ENCODE data around the gene PTGDS.

The PTGDS gene

GRCh38 chr9:136977649-136978072 is 357 bp downstream of the PTGDS start:
- DNase-seq (ENCODE audit: low read depth): no peak
- peak overlapping the region; percentile 91 for H3K4me3 ChIP-seq (ENCODE audit: low read depth, low read length)
- no peak for TF ChIP-seq CTCF (conservative IDR thresholded peaks at IDR 0.05; ENCODE audit: low read depth, low read length)

GRCh38 chr9:136978073-136978864 is 965 bp downstream of the PTGDS start:
- DNase-seq (ENCODE audit: low read depth): peak; percentile 92
- H3K4me3 ChIP-seq (ENCODE audit: low read depth, low read length): peak overlapping the region; percentile 91
- no peak for TF ChIP-seq CTCF (conservative IDR thresholded peaks at IDR 0.05; ENCODE audit: low read depth, low read length)

GRCh38 chr9:136978865-136979544 is 1.7 kb downstream of the PTGDS start:
- H3K4me3 ChIP-seq (ENCODE audit: low read depth, low read length): peak overlapping the region; percentile 51
- no peak for TF ChIP-seq CTCF (conservative IDR thresholded peaks at IDR 0.05; ENCODE audit: low read depth, low read length)
- DNase-seq (ENCODE audit: low read depth): no peak

GRCh38 chr9:136979769-136980587 is 2.7 kb downstream of the PTGDS start:
- no peak for TF ChIP-seq CTCF (conservative IDR thresholded peaks at IDR 0.05; ENCODE audit: low read depth, low read length)
- H3K4me3 ChIP-seq (ENCODE audit: low read depth, low read length): peak overlapping the region; percentile 51
- no peak for DNase-seq (ENCODE audit: low read depth)

GRCh38 chr9:136980669-136981478 is 3.6 kb downstream of the PTGDS start:
- no peak for DNase-seq (ENCODE audit: low read depth)
- TF ChIP-seq CTCF (conservative IDR thresholded peaks at IDR 0.05; ENCODE audit: low read depth, low read length): no peak
- no peak overlapping the region for H3K4me3 ChIP-seq (ENCODE audit: low read depth, low read length)

- no peak for TF ChIP-seq CTCF (conservative IDR thresholded peaks at IDR 0.05; ENCODE audit: low read depth, low read length)
- no peak overlapping the region for H3K4me3 ChIP-seq (ENCODE audit: low read depth, low read length)
- DNase-seq (ENCODE audit: low read depth): peak; percentile 46
These were observed 4.4 kb downstream of the PTGDS start for GRCh38 chr9:136981588-136982231.

All from choroid plexus epithelial cell (primary cell).